Neural progenitor cell (in vitro differentiated cells): ENCODE measurements around the gene OGDH. TPM values are rescaled to one million over a fixed set of nuclear protein-coding genes. Genes with fewer than 3 reads are reported as not detected.

Experiments
- DNase-seq: peaks from one replicate; pipeline ENCODE4 v3.0.0-alpha.2; 2016; ENCODE audit warnings: low spot score
- H2AFZ ChIP-seq: fragments of 200-600 bp; sonication (generic); replicated peaks from 2 replicates; pipeline ENCODE4 v1.6.1; 2016; ENCODE audit warnings: antibody characterized with exemption
- H3F3A ChIP-seq: fragments of 200-600 bp; sonication (generic); 2 replicates; pipeline ENCODE4 v1.6.1; 2016; ENCODE audit warnings: antibody characterized with exemption, low read depth
- H3K27ac ChIP-seq: fragments of 200-600 bp; sonication (generic); 2 replicates; pipeline ENCODE4 v1.5.1; 2016; ENCODE audit warnings: mild to moderate bottlenecking
- H3K27me3 ChIP-seq: fragments of 200-600 bp; sonication (generic); 2 replicates; pipeline ENCODE4 v1.6.1; 2016; ENCODE audit warnings: mild to moderate bottlenecking, moderate library complexity
- H3K36me3 ChIP-seq: fragments of 200-600 bp; sonication (generic); 2 replicates; pipeline ENCODE4 v1.5.1; 2016
- H3K4me1 ChIP-seq: fragments of 200-600 bp; sonication (generic); 2 replicates; pipeline ENCODE4 v1.6.1; 2016; ENCODE audit warnings: mixed run types
- H3K4me2 ChIP-seq: fragments of 200-600 bp; sonication (generic); 2 replicates; pipeline ENCODE4 v1.6.1; 2016
- H3K4me3 ChIP-seq: fragments of 200-600 bp; sonication (generic); 2 replicates; pipeline ENCODE4 v1.5.1; 2016
- H3K79me2 ChIP-seq: fragments of 200-600 bp; sonication (generic); 2 replicates; pipeline ENCODE4 v1.6.1; 2016; ENCODE audit warnings: low read depth
- H3K9ac ChIP-seq: fragments of 200-600 bp; sonication (generic); 2 replicates; pipeline ENCODE4 v1.6.1; 2016
- H3K9me3 ChIP-seq: fragments of 200-600 bp; sonication (generic); 2 replicates; pipeline ENCODE4 v1.5.1; 2016; ENCODE audit warnings: low read depth
- H4K20me1 ChIP-seq: fragments of 200-600 bp; sonication (generic); 2 replicates; pipeline ENCODE4 v1.6.1; 2016; ENCODE audit warnings: low read depth
- H3K27ac Mint-ChIP-seq: 3 replicates; pipeline ENCODE4 v1.8.0; 2021; ENCODE audit warnings: mixed read lengths
- H3K27me3 Mint-ChIP-seq: 2 replicates; pipeline ENCODE4 v1.8.0; 2022; ENCODE audit warnings: low read depth, mild to moderate bottlenecking, inconsistent platforms, moderate library complexity, mixed read lengths; ENCODE audit not compliant: insufficient read depth
- H3K36me3 Mint-ChIP-seq: 3 replicates; pipeline ENCODE4 v1.8.0; 2021; ENCODE audit warnings: mixed read lengths
- H3K4me1 Mint-ChIP-seq: 3 replicates; pipeline ENCODE4 v1.8.0; 2021; ENCODE audit warnings: mixed read lengths
- H3K4me3 Mint-ChIP-seq: 3 replicates; pipeline ENCODE4 v1.8.0; 2021; ENCODE audit warnings: mild to moderate bottlenecking, moderate library complexity, mixed read lengths
- H3K9me3 Mint-ChIP-seq: 3 replicates; pipeline ENCODE4 v1.8.0; 2020; ENCODE audit warnings: mixed read lengths
- CTCF ChIP-seq: fragments of 200-600 bp; sonication (generic); IDR thresholded peaks from 2 replicates; pipeline ENCODE4 v1.5.1; 2017; ENCODE audit warnings: antibody characterized with exemption, mild to moderate bottlenecking
- EZH2 ChIP-seq: fragments of 200-600 bp; sonication (generic); IDR thresholded peaks from 2 replicates; pipeline ENCODE4 v1.6.1; 2017; ENCODE audit warnings: antibody characterized with exemption, mild to moderate bottlenecking, moderate library complexity
- EZH2phosphoT487 ChIP-seq: fragments of 200-600 bp; sonication (generic); IDR thresholded peaks from 2 replicates; pipeline ENCODE4 v1.6.1; 2017; ENCODE audit warnings: antibody characterized with exemption
- total RNA-seq: library from RNA; depleted of rRNA; stranded (reverse); fragments of >200 nt; gene quantifications from 2 replicates; pipeline ENCODE4 v1.2.3, GENCODE V29; 2015; ENCODE audit warnings: low replicate concordance

OGDH gene
- total RNA-seq, 1 donor from 2014 or later = 25.2 TPM

- H3K9me3 ChIP-seq = no peaks in the 10 kb centered on the region
- Mint-ChIP-seq H3K4me1 (peaks cover 23% of the 10 kb centered on the region), H3K27ac (no peak overlapping the region), H3K27me3 (peaks cover 8% of the 10 kb centered on the region), H3K4me3 (peak overlapping the region; percentile 86), H3K36me3 (peaks cover 8% of the 10 kb centered on the region), H3K9me3 (no peaks in the 10 kb centered on the region)
- H2AFZ ChIP-seq = no peak overlapping the region
- peaks cover 63% of the 10 kb centered on the region for H3K79me2 ChIP-seq
- peaks cover 41% of the 10 kb centered on the region for H4K20me1 ChIP-seq
- H3F3A ChIP-seq = peaks cover 7% of the 10 kb centered on the region
- H3K27me3 ChIP-seq = no peaks in the 10 kb centered on the region
- no peak overlapping the region for H3K27ac ChIP-seq
- H3K9ac ChIP-seq = no peak overlapping the region
- no peak overlapping the region for H3K4me3 ChIP-seq
- H3K4me1 ChIP-seq = peaks cover 9% of the 10 kb centered on the region
- no peak for DNase-seq
- TF ChIP-seq CTCF = no peak
- H3K36me3 ChIP-seq = no peaks in the 10 kb centered on the region
- peak overlapping the region; percentile 22 for H3K4me2 ChIP-seq
These were observed 144.6 kb downstream of the OGDH start for GRCh38 chr7:44750921-44751571.

- TF ChIP-seq EZH2phosphoT487 = no peak
- TF ChIP-seq CTCF = no peak
- TF ChIP-seq EZH2 = no peak
- Histone ChIP-seq H3K79me2 (peaks cover 63% of the 10 kb centered on the region), H3K4me3 (no peak overlapping the region), H3K27ac (no peak overlapping the region), H3K9ac (no peak overlapping the region), H4K20me1 (peaks cover 41% of the 10 kb centered on the region), H3K4me1 (peaks cover 7% of the 10 kb centered on the region), H3K9me3 (no peaks in the 10 kb centered on the region), H3K27me3 (no peaks in the 10 kb centered on the region), H3F3A (peaks cover 3% of the 10 kb centered on the region), H3K36me3 (no peaks in the 10 kb centered on the region), H2AFZ (no peak overlapping the region), H3K4me2 (no peak overlapping the region)
- Mint-ChIP-seq H3K36me3 (peaks cover 8% of the 10 kb centered on the region), H3K4me1 (peaks cover 20% of the 10 kb centered on the region), H3K9me3 (no peaks in the 10 kb centered on the region), H3K4me3 (no peak overlapping the region), H3K27ac (no peak overlapping the region), H3K27me3 (peaks cover 2% of the 10 kb centered on the region)
- no peak for DNase-seq
These were observed 146.4 kb downstream of the OGDH start for GRCh38 chr7:44752822-44753221.

GRCh38 chr7:44754802-44755697 lies 148.6 kb downstream of the OGDH start:
- TF ChIP-seq EZH2 (no peak), CTCF (no peak), EZH2phosphoT487 (no peak)
- H3K27me3 ChIP-seq = no peaks in the 10 kb centered on the region
- Mint-ChIP-seq H3K27me3 (no peaks in the 10 kb centered on the region), H3K27ac (no peak overlapping the region), H3K4me3 (no peak overlapping the region), H3K4me1 (peaks cover 12% of the 10 kb centered on the region), H3K9me3 (no peaks in the 10 kb centered on the region), H3K36me3 (peaks cover 8% of the 10 kb centered on the region)
- DNase-seq = no peak
- H3K4me2 ChIP-seq = no peak overlapping the region
- peaks cover 51% of the 10 kb centered on the region for H3K79me2 ChIP-seq
- H3K4me3 ChIP-seq = no peak overlapping the region
- H3K9me3 ChIP-seq = no peaks in the 10 kb centered on the region
- H3F3A ChIP-seq = no peaks in the 10 kb centered on the region
- H3K4me1 ChIP-seq = no peaks in the 10 kb centered on the region
- H4K20me1 ChIP-seq = peaks cover 31% of the 10 kb centered on the region
- H3K9ac ChIP-seq = peak overlapping the region; percentile 42
- no peak overlapping the region for H2AFZ ChIP-seq
- no peaks in the 10 kb centered on the region for H3K36me3 ChIP-seq
- no peak overlapping the region for H3K27ac ChIP-seq
